ENCODE results near the gene KIF18A.
"Not testable (repeated sequence)": the region's sequence is repeated elsewhere in the genome, so short reads cannot be mapped to it uniquely, and the experiment has no call there.

Gene KIF18A

DNA sequence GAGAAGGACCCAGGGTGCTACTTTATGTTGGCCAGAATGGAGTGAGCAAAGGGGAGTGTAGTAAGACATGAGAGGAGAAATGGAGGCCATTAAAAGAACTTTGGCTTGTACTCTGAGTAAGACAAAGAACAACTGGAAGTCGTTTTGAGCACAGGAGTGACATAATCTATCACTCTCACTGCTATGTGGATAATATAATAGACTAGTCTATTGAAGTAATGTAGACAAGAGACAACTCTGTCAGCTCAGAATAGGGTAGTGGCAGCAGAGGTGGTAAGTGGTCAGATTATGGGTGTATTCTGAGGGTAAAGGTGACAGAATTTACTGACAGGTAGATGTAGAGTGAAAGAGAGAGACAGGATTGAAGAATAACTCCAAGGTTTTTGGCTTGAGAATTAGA is 8.2 kb downstream of the KIF18A start:
- ATAC-seq (replicated peaks) = no peak
- H3K4me1 Mint-ChIP-seq (ENCODE audit: low read depth in 2 of 2) = peaks cover 0 to 3% of the 10 kb centered on the region in 2 donors
- DNase-seq = no peak
- H3K27ac Mint-ChIP-seq = no peak overlapping the region
- no peaks in the 10 kb centered on the region for H3K9me3 Mint-ChIP-seq
- no peaks in the 10 kb centered on the region for H3K36me3 Mint-ChIP-seq (ENCODE audit: insufficient read depth)
- no peak overlapping the region for H3K4me3 Mint-ChIP-seq
- no peaks in the 10 kb centered on the region for H3K27me3 Mint-ChIP-seq

- peaks cover 0 to 3% of the 10 kb centered on the region in 2 donors for H3K4me1 Mint-ChIP-seq (ENCODE audit: low read depth in 2 of 2)
- no peaks in the 10 kb centered on the region for H3K36me3 Mint-ChIP-seq (ENCODE audit: insufficient read depth)
- H3K27me3 Mint-ChIP-seq = no peaks in the 10 kb centered on the region
- H3K9me3 Mint-ChIP-seq = no peaks in the 10 kb centered on the region
- ATAC-seq (replicated peaks) = no peak
- H3K4me3 Mint-ChIP-seq = no peak overlapping the region
- DNase-seq = no peak
- no peak overlapping the region for H3K27ac Mint-ChIP-seq
Measured at GRCh38 chr11:28098257-28098656, 9.7 kb downstream of the KIF18A start.

- ATAC-seq (replicated peaks) (no peak), DNase-seq (no peak)
- Mint-ChIP-seq H3K4me3 (no peak overlapping the region), H3K4me1 (ENCODE audit: low read depth in 2 of 2) (no peaks in the 10 kb centered on the region), H3K36me3 (ENCODE audit: insufficient read depth) (no peaks in the 10 kb centered on the region), H3K27ac (no peak overlapping the region), H3K9me3 (no peaks in the 10 kb centered on the region), H3K27me3 (no peaks in the 10 kb centered on the region)
Measured at GRCh38 chr11:28092786-28093185, 15.2 kb downstream of the KIF18A start.

DNA sequence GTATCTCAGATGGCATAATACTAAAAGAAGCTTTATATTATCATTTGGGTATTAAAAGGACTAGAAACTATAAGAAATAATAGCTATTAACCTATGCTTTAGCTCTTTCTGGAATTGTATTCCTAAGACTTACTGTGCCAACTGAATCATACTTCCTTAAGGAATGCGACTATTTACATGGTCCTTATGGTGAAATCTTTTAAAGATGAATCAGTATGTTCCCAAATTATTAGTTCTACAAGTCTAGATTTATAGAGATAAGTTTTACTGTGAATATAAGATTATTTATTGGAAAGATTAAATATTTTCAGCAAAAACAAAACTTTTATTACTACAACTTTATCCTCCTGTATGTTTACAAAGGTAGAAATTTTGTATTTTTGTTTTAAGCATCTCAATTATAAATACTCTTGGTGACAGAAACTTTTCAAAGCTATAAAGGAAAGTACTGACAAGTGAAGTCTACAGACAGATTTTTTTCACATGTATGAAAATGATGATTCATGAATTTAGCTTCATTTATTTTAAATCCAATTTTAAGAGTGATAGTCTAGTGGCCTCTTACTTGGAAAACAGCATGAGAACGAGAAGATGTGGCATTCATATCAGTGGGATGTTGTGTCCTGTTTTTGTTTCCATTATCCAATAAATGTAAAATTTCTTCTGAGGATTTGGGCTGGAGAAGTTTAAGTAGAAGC is 17.8 kb downstream of the KIF18A start:
- H3K4me3 Mint-ChIP-seq = no peak overlapping the region
- H3K27me3 Mint-ChIP-seq = no peaks in the 10 kb centered on the region
- no peak overlapping the region for H3K27ac Mint-ChIP-seq
- no peaks in the 10 kb centered on the region for H3K36me3 Mint-ChIP-seq (ENCODE audit: insufficient read depth)
- no peaks in the 10 kb centered on the region for H3K9me3 Mint-ChIP-seq
- no peaks in the 10 kb centered on the region for H3K4me1 Mint-ChIP-seq (ENCODE audit: low read depth in 2 of 2)
- DNase-seq (no peak), ATAC-seq (replicated peaks) (no peak)

DNA sequence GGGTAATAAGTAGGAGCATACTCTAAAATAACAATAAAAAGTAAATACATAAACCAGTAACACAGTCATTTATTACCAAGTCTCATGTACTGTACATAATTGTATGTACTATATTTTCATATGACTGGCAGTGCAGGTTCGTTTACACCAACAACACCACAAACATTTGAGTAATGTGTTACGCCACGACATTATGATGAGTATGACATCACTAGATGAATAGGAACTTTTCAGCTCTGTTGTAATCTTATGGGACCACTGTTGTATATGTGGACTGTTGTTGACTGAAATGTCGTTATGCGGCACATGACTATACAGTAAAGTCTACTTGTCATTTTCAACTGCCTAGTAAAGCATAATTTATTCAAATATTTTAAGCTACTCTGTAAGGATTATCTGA is 18.6 kb downstream of the KIF18A start:
- DNase-seq = no peak
- H3K4me3 Mint-ChIP-seq = no peak overlapping the region

GRCh38 chr11:28087693-28088092 is 20.3 kb downstream of the KIF18A start:
- H3K4me1 Mint-ChIP-seq (ENCODE audit: low read depth in 2 of 2); H3K9me3 Mint-ChIP-seq; H3K27me3 Mint-ChIP-seq; DNase-seq; ATAC-seq (replicated peaks); H3K36me3 Mint-ChIP-seq (ENCODE audit: insufficient read depth); H3K27ac Mint-ChIP-seq; H3K4me3 Mint-ChIP-seq: not testable (repeated sequence)

More for the DNA sequence above, 18.6 kb downstream of the KIF18A start:
- H3K4me1 Mint-ChIP-seq (ENCODE audit: low read depth in 2 of 2) = no peaks in the 10 kb centered on the region
- no peaks in the 10 kb centered on the region for H3K27me3 Mint-ChIP-seq
- no peak for ATAC-seq (replicated peaks)
- H3K27ac Mint-ChIP-seq = no peak overlapping the region
- no peaks in the 10 kb centered on the region for H3K9me3 Mint-ChIP-seq
- H3K36me3 Mint-ChIP-seq (ENCODE audit: insufficient read depth) = no peaks in the 10 kb centered on the region

GRCh38 chr11:28087192-28087591 is 20.8 kb downstream of the KIF18A start:
- H3K36me3 Mint-ChIP-seq (ENCODE audit: insufficient read depth); H3K27ac Mint-ChIP-seq; H3K27me3 Mint-ChIP-seq; H3K4me1 Mint-ChIP-seq (ENCODE audit: low read depth in 2 of 2); H3K4me3 Mint-ChIP-seq; ATAC-seq (replicated peaks); DNase-seq; H3K9me3 Mint-ChIP-seq: not testable (repeated sequence)

- H3K4me3 Mint-ChIP-seq = no peak overlapping the region
- no peak for DNase-seq
Measured at GRCh38 chr11:28086569-28086968, 21.4 kb downstream of the KIF18A start.

DNA sequence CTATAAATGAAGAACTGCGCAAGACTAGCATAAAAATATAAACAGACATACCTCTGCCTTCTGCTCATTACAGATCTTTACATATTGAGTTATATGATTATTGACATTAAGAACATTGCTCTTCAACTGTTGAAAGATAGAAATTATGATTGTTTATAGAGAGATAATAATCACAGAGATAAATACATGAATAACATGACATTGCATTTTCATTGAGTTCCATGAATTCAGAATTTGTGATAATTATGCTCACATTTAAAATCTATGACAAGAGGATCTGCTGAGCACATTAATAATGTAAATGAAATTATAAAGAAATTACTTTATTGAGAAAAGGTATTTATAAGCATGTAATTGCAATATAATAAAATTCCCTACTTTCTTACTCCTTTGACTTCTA is 24.8 kb downstream of the KIF18A start:
- H3K4me3 Mint-ChIP-seq = no peak overlapping the region
- H3K36me3 Mint-ChIP-seq (ENCODE audit: insufficient read depth) = no peaks in the 10 kb centered on the region
- no peaks in the 10 kb centered on the region for H3K9me3 Mint-ChIP-seq
- DNase-seq (no peak), ATAC-seq (replicated peaks) (no peak)
- no peaks in the 10 kb centered on the region for H3K27me3 Mint-ChIP-seq
- H3K4me1 Mint-ChIP-seq (ENCODE audit: low read depth in 2 of 2) = no peaks in the 10 kb centered on the region
- H3K27ac Mint-ChIP-seq = no peak overlapping the region

More at GRCh38 chr11:28086569-28086968, 21.4 kb downstream of the KIF18A start:
- Mint-ChIP-seq H3K27ac (no peak overlapping the region), H3K27me3 (no peaks in the 10 kb centered on the region), H3K4me1 (ENCODE audit: low read depth in 2 of 2) (no peaks in the 10 kb centered on the region), H3K36me3 (ENCODE audit: insufficient read depth) (no peaks in the 10 kb centered on the region), H3K9me3 (no peaks in the 10 kb centered on the region)
- no peak for ATAC-seq (replicated peaks)

- H3K4me3 Mint-ChIP-seq = no peak overlapping the region
- ATAC-seq (replicated peaks) (no peak), DNase-seq (no peak)
- no peaks in the 10 kb centered on the region for H3K36me3 Mint-ChIP-seq (ENCODE audit: insufficient read depth)
- no peaks in the 10 kb centered on the region for H3K9me3 Mint-ChIP-seq
- H3K4me1 Mint-ChIP-seq (ENCODE audit: low read depth in 2 of 2) = no peaks in the 10 kb centered on the region
- H3K27ac Mint-ChIP-seq = no peak overlapping the region
- no peaks in the 10 kb centered on the region for H3K27me3 Mint-ChIP-seq
Measured at GRCh38 chr11:28077521-28077920, 30.4 kb downstream of the KIF18A start.

DNA sequence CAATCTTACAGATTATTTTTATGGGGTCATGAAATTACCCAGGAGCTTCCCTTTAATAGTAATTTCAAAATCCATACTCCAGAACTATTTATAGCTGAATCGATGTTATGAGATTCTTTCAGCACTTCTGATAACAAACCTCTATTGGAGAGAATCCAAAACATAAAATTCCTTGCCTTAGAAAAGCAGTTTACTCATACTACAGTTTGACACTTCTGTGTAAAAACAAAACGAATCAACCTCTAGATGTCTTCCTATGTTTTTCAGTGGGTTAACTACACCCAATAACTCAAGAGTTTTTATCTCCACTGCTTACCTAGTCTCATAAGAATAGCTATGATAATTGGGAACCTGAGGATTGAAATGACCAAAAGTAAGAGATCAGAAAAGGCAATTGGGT is 35.6 kb downstream of the KIF18A start:
- no peak overlapping the region for H3K27ac Mint-ChIP-seq
- H3K4me1 Mint-ChIP-seq (ENCODE audit: low read depth in 2 of 2) = no peaks in the 10 kb centered on the region
- no peak for DNase-seq
- H3K9me3 Mint-ChIP-seq = no peaks in the 10 kb centered on the region
- no peak for ATAC-seq (replicated peaks)
- H3K27me3 Mint-ChIP-seq = no peaks in the 10 kb centered on the region
- H3K4me3 Mint-ChIP-seq = no peak overlapping the region
- H3K36me3 Mint-ChIP-seq (ENCODE audit: insufficient read depth) = no peaks in the 10 kb centered on the region

DNA sequence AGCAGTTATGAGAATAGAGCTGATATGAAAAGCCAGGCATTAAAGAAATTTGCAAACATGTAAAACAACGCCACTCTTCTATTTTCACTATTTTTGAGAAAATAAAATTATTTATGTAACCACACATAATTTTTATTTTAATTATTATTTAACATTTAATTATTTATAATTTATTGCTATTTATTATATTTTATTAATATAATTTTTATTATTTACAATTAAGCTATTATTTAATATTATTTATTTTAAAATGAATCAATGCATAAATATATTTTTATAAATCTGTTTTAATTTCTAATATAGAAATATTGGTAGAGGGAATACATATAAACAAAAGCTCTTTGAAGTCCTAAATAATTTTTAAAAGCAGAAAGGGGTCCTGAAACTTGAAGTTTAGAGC is 36.7 kb downstream of the KIF18A start:
- DNase-seq (no peak), ATAC-seq (replicated peaks) (no peak)
- Mint-ChIP-seq H3K27me3 (no peaks in the 10 kb centered on the region), H3K27ac (no peak overlapping the region), H3K36me3 (ENCODE audit: insufficient read depth) (no peaks in the 10 kb centered on the region), H3K4me3 (no peak overlapping the region), H3K4me1 (ENCODE audit: low read depth in 2 of 2) (no peaks in the 10 kb centered on the region), H3K9me3 (no peaks in the 10 kb centered on the region)

DNA sequence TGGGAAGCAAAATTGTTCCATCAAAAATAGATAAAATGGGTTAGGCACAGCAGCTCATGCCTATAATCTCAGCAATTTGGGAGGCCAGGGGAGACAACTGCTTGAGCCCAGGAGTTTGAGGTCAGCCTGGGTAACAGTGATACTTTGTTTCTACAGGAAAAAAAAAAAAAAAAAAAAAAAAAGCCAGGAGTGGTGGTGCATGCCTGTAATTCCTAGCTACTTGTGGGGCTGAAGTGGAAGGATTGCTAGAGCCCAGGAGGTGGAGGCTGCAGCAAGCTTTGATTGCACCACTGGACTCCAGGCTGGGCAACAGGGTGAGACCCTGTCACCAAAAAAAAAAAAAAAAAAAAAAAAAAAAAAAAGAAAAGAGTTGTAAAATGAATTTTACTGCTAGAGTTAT is 49.6 kb downstream of the KIF18A start:
- H3K36me3 Mint-ChIP-seq (ENCODE audit: insufficient read depth) = peaks cover 3% of the 10 kb centered on the region
- no peak overlapping the region for H3K4me3 Mint-ChIP-seq
- no peaks in the 10 kb centered on the region for H3K27me3 Mint-ChIP-seq
- no peak overlapping the region for H3K27ac Mint-ChIP-seq
- no peaks in the 10 kb centered on the region for H3K9me3 Mint-ChIP-seq
- no peaks in the 10 kb centered on the region for H3K4me1 Mint-ChIP-seq (ENCODE audit: low read depth in 2 of 2)
- ATAC-seq (replicated peaks) (no peak), DNase-seq (no peak)

DNA sequence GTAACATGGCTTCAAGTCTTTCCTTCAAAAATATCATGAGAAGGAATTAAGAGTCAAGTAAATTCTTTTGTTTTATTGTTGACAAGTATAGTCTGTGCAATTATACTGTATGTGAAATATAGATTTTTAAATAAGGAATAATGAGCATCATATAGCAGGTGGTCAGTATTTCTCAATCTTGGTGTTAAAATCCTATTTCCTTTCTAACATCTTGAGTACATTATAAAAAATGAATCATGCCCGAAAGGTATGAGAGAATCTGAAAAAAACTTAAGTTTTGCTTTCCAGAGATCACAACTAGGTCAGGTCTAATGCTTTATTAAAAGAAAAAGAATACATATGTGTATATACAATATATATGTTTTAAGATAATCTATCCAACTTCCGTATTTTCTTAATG is 53.1 kb downstream of the KIF18A start:
- no peak for DNase-seq

More for the DNA sequence above, 53.1 kb downstream of the KIF18A start:
- no peak overlapping the region for H3K4me3 Mint-ChIP-seq
- H3K27me3 Mint-ChIP-seq = no peaks in the 10 kb centered on the region
- no peaks in the 10 kb centered on the region for H3K9me3 Mint-ChIP-seq
- H3K4me1 Mint-ChIP-seq (ENCODE audit: low read depth in 2 of 2) = peaks cover 0 to 4% of the 10 kb centered on the region in 2 donors
- no peak overlapping the region for H3K27ac Mint-ChIP-seq
- H3K36me3 Mint-ChIP-seq (ENCODE audit: insufficient read depth) = peaks cover 3% of the 10 kb centered on the region
- ATAC-seq (replicated peaks) = no peak
